ENCODE measurements around the gene PRDM2. TPM values are rescaled to one million over a fixed set of nuclear protein-coding genes. Genes with fewer than 3 reads are reported as not detected.

Gene PRDM2
- total and polyA plus RNA-seq, 2 of the 13 experiments (the other 11 are each of a cell fraction or from before 2014, with no cell fraction given), result 4.0 to 6.5 TPM

DNA sequence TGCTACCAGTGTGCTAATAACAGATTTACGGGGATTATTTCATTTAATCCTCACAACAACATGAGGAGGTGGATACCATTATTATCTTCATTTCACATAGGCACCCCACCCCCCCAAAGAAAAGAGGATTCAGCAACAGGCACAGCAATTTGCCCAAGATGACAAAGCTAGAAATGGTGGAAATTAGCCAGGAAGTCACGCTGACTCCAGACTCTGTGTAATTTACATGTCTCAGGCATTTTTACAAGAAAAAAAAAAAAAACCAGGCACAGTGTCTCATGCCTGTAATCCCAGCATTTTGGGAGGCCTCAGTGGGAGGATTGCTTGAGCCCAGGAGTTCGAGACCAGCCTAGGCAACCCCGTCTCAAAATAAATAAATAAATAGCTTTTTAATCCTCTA is 37.5 kb upstream of the PRDM2 start (continued):
- TF ChIP-seq LRRFIP1 (CRISPR knock-in tag; conservative IDR thresholded peaks at IDR 0.05) (no peak), HDAC2 (CRISPR knock-in tag; IDR thresholded peaks at IDR 0.05) (no peak), NFIC (IDR thresholded peaks at IDR 0.05; ENCODE audit: low read length) (no peak), NPAS2 (CRISPR knock-in tag; IDR thresholded peaks at IDR 0.05; ENCODE audit: borderline replicate concordance) (no peak), PHF21A (CRISPR knock-in tag; IDR thresholded peaks at IDR 0.05) (no peak), BRD4 (CRISPR knock-in tag; IDR thresholded peaks at IDR 0.05) (no peak), ZNF83 (CRISPR knock-in tag; IDR thresholded peaks at IDR 0.05; ENCODE audit: borderline replicate concordance) (no peak), ZFYVE20 (CRISPR knock-in tag; IDR thresholded peaks at IDR 0.05; ENCODE audit: borderline replicate concordance, low read depth) (no peak), ZNF713 (CRISPR knock-in tag; IDR thresholded peaks at IDR 0.05) (no peak), PHF5A (CRISPR knock-in tag; IDR thresholded peaks at IDR 0.05; ENCODE audit: low read depth, unreplicated experiment) (no peak)
- TF ChIP-seq, protein P1, sequence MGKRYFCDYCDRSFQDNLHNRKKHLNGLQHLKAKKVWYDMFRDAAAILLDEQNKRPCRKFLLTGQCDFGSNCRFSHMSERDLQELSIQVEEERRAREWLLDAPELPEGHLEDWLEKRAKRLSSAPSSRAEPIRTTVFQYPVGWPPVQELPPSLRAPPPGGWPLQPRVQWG (CRISPR knock-in tag; IDR thresholded peaks at IDR 0.05; ENCODE audit: borderline replicate concordance, low read depth), result no peak
- TF ChIP-seq, protein P2, sequence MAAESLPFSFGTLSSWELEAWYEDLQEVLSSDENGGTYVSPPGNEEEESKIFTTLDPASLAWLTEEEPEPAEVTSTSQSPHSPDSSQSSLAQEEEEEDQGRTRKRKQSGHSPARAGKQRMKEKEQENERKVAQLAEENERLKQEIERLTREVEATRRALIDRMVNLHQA (CRISPR knock-in tag; IDR thresholded peaks at IDR 0.05), result no peak

Measured in HepG2 (cell line).